HG02759 (cell line): ENCODE measurements around the gene VPS18.
"Not testable (repeated sequence)": the region's sequence is repeated elsewhere in the genome, so short reads cannot be mapped to it uniquely, and the experiment has no call there.

ENCODE experiments used
- ATAC-seq: cut with Tn5 transposase; IDR thresholded peaks from one replicate; pipeline ENCODE4 v1.9.1; 2021; ENCODE audit warnings: mild to moderate bottlenecking, moderate library complexity; ENCODE audit not compliant: unreplicated experiment

VPS18 gene, protein sequence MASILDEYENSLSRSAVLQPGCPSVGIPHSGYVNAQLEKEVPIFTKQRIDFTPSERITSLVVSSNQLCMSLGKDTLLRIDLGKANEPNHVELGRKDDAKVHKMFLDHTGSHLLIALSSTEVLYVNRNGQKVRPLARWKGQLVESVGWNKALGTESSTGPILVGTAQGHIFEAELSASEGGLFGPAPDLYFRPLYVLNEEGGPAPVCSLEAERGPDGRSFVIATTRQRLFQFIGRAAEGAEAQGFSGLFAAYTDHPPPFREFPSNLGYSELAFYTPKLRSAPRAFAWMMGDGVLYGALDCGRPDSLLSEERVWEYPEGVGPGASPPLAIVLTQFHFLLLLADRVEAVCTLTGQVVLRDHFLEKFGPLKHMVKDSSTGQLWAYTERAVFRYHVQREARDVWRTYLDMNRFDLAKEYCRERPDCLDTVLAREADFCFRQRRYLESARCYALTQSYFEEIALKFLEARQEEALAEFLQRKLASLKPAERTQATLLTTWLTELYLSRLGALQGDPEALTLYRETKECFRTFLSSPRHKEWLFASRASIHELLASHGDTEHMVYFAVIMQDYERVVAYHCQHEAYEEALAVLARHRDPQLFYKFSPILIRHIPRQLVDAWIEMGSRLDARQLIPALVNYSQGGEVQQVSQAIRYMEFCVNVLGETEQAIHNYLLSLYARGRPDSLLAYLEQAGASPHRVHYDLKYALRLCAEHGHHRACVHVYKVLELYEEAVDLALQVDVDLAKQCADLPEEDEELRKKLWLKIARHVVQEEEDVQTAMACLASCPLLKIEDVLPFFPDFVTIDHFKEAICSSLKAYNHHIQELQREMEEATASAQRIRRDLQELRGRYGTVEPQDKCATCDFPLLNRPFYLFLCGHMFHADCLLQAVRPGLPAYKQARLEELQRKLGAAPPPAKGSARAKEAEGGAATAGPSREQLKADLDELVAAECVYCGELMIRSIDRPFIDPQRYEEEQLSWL

GRCh38 chr15:40893733-40894680, at the start of gene VPS18:
VPS18 (plus strand) TSS chr15:40894450; CDS start chr15:40894769, 319 bp downstream.
- peak; percentile 92 for ATAC-seq

DNA sequence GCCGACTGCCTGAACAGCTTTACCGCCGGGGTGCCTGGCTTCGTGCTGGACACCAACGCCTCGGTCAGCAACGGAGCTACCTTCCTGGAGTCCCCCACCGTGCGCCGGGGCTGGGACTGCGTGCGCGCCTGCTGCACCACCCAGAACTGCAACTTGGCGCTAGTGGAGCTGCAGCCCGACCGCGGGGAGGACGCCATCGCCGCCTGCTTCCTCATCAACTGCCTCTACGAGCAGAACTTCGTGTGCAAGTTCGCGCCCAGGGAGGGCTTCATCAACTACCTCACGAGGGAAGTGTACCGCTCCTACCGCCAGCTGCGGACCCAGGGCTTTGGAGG, 49.6 kb upstream of the VPS18 start:
- ATAC-seq: no peak

GRCh38 chr15:40845036-40845435, 49.2 kb upstream of the VPS18 start:
- no peak for ATAC-seq

- no peak for ATAC-seq
Measured at GRCh38 chr15:40845511-40846284, 48.6 kb upstream of the VPS18 start.

DNA sequence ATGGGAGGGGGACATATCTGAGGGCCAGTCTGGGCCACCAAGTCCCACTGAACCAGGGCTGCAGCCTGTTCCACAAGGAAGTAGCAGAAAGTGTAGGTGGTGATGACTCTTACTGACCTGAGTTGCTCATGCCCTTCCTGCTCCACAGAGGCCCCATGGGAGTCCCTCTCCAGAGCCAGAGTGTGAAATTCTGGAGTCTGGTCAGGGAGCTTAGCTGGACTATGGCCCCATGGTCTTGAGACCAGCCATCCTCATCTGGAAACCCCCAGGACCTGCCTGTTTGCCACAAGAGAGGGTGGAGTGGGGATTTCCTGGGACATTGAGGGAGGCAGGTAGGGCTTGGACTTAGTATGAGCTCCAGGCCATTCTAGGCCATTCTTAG, 47.4 kb upstream of the VPS18 start:
- ATAC-seq: peak; percentile 23

DNA sequence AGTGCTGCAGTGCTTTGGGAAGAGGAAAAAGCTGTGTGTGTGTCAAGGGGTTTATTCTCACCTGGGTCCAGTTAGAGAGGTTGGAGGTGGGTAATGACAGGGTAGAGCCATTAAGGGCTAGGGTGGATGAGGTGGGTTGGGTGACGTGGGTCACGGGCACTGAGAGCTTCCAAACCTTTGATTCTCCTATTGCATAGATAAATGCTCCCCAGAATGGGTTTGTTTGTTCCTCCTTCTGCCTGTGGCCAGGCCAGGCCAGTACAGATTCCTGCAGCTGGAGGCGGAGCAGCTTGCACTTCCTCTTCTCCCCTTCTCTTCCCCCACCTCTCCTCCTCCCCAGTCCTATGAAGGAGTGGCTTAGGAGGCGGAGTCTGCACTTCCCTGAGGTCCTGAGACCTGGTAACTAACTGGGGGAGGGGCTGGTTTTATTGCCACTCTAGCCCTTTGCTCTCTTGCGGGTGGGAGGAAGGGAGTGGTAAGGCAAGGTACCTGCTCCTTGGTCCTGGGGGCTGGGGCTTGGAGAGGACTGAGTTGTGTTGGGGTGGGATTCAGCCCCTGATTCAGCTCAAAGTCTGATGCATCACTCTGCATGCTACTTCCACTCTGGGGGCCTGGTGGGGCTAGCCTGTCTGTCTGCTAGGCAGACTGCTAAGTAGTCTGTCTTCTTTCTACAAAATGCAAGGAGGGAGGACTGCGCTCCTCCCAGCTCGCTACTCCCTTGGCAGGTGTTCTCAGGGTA, 46.9 kb upstream of the VPS18 start:
- peak; percentile 81 for ATAC-seq

- no peak for ATAC-seq
Measured at GRCh38 chr15:40850576-40851112, 43.6 kb upstream of the VPS18 start.

- ATAC-seq: no peak
Measured at GRCh38 chr15:40852529-40852928, 41.7 kb upstream of the VPS18 start.

GRCh38 chr15:40853241-40853890, 40.9 kb upstream of the VPS18 start:
- ATAC-seq: no peak

- no peak for ATAC-seq
Measured at GRCh38 chr15:40854161-40854560, 40.1 kb upstream of the VPS18 start.

GRCh38 chr15:40855706-40856234, 38.5 kb upstream of the VPS18 start:
- no peak for ATAC-seq

- no peak for ATAC-seq
Measured at GRCh38 chr15:40856746-40857145, 37.5 kb upstream of the VPS18 start.

- ATAC-seq: peak; percentile 56
Measured at GRCh38 chr15:40857601-40858341, 36.5 kb upstream of the VPS18 start.

DNA sequence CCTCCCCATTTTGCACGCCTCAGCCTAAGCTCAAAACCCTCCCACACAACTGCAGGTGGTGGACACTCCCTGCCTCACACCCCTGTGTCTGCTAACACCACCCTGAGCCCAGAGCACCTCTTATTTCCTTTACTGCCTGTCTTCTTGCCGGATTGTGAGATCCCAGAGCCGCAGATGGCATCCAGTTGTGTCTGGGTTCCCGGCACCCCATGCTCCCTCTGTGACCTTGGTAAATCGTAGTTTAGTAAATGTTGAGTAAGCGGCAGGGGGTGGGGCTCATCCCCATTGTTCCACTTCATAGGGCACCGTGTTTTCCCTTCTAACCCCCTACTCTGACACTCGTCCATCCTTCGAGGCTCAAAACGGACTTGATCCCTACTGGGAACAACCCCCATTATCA, 35.5 kb upstream of the VPS18 start:
- no peak for ATAC-seq

DNA sequence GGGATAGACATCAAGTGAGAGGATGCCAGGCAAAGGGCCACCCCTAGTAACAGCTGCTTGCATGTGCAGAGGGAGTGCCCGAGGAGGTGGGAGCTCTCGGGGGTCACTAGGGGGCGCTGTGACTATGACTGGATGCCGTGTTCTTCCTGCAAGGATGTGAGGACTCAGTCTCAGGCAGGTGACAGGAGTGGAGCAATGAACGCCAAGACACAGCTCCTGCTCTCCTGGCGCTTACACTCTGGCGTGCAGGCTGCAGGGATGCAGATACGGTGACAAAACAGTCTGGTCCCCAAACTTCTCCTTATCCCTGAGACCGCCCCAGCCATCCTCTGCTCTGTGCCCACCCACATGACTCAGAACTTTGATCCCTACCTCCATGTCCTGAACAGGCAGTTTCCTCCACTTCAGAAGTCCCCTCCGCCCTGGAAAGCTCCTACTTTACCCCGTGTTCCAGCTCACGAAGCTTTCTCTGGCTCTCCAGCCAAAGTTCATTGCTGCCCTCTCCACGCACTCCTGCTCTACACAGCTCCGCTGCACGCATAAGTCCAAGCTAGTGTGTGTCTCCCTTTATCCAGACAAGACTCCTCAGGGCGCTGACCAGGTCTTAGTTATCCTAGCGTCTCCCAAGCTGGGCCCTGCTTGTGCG, 34.9 kb upstream of the VPS18 start:
- ATAC-seq: peak; percentile 77

GRCh38 chr15:40861147-40861546, 33.1 kb upstream of the VPS18 start:
- ATAC-seq: not testable (repeated sequence)

- no peak for ATAC-seq
Measured at GRCh38 chr15:40863660-40864270, 30.5 kb upstream of the VPS18 start.
